DND-41 (cell line): Measurements from ENCODE around the gene LLPH.

Experiments used
- ATAC-seq: fragments of 200-7000 bp; cut with Tn5 transposase; 3 replicates; pipeline ENCODE4 v1.9.1; 2021; ENCODE audit warnings: low read depth; ENCODE audit not compliant: insufficient read depth
- DNase-seq: peaks from one replicate; pipeline ENCODE4 v3.0.0-alpha.2; 2020
- H2AFZ ChIP-seq: 2 replicates; pipeline ENCODE4 v1.6.0; 2012; ENCODE audit warnings: low read depth, low read length
- H3K27ac ChIP-seq: 2 replicates; pipeline ENCODE4 v1.5.1; 2012; ENCODE audit warnings: low read length, inconsistent platforms
- H3K27me3 ChIP-seq: fragments of 200-600 bp; sonication (generic); 2 replicates; pipeline ENCODE4 v1.6.0; 2012; ENCODE audit warnings: low read length, mild to moderate bottlenecking, inconsistent platforms; ENCODE audit not compliant: insufficient read depth, poor library complexity
- H3K36me3 ChIP-seq: 2 replicates; pipeline ENCODE4 v1.5.1; 2012; ENCODE audit warnings: low read length, inconsistent platforms; ENCODE audit not compliant: insufficient read depth
- H3K4me1 ChIP-seq: 2 replicates; pipeline ENCODE4 v1.5.1; 2012; ENCODE audit warnings: mild to moderate bottlenecking, low read length; ENCODE audit not compliant: insufficient read depth
- H3K4me2 ChIP-seq: 2 replicates; pipeline ENCODE4 v1.6.0; 2012; ENCODE audit warnings: mild to moderate bottlenecking, moderate library complexity, low read length, inconsistent platforms; ENCODE audit not compliant: insufficient read depth
- H3K4me3 ChIP-seq, 2 experiments: fragments of 200-600 bp in 1 of 2; shearing (Covaris generic) in 1 of 2; 2 replicates each; pipeline ENCODE4 v1.5.1; 2012 to 2016; ENCODE audit warnings: inconsistent platforms in 2 of 2, low read length in 2 of 2, mild to moderate bottlenecking in 2 of 2, low read depth in 1 of 2, moderate library complexity in 1 of 2
- H3K79me2 ChIP-seq: 2 replicates; pipeline ENCODE4 v1.6.0; 2012; ENCODE audit warnings: low read length, inconsistent platforms; ENCODE audit not compliant: insufficient read depth
- H3K9ac ChIP-seq: 2 replicates; pipeline ENCODE4 v1.6.0; 2012; ENCODE audit warnings: low read depth, mild to moderate bottlenecking, inconsistent platforms, low read length, moderate library complexity
- H3K9me3 ChIP-seq: 2 replicates; pipeline ENCODE4 v1.5.1; 2012; ENCODE audit warnings: low read length, moderate library complexity, mild to moderate bottlenecking, inconsistent platforms; ENCODE audit not compliant: insufficient read depth, severe bottlenecking
- H4K20me1 ChIP-seq: 2 replicates; pipeline ENCODE4 v1.6.0; 2012; ENCODE audit warnings: low read length; ENCODE audit not compliant: insufficient read depth
- EZH2 ChIP-seq: IDR thresholded peaks from 3 replicates; pipeline ENCODE4 v1.6.1; 2012; ENCODE audit warnings: borderline replicate concordance, low read depth, mild to moderate bottlenecking, moderate library complexity, low read length, inconsistent platforms; ENCODE audit not compliant: severe bottlenecking
- TF ChIP-seq, protein P1 (sequence below): IDR thresholded peaks from 2 replicates; pipeline ENCODE4 v1.5.1; 2012; ENCODE audit warnings: borderline replicate concordance, low read length, moderate library complexity, mild to moderate bottlenecking; ENCODE audit not compliant: poor library complexity, severe bottlenecking; ENCODE audit errors: extremely low read depth

LLPH gene

DNA sequence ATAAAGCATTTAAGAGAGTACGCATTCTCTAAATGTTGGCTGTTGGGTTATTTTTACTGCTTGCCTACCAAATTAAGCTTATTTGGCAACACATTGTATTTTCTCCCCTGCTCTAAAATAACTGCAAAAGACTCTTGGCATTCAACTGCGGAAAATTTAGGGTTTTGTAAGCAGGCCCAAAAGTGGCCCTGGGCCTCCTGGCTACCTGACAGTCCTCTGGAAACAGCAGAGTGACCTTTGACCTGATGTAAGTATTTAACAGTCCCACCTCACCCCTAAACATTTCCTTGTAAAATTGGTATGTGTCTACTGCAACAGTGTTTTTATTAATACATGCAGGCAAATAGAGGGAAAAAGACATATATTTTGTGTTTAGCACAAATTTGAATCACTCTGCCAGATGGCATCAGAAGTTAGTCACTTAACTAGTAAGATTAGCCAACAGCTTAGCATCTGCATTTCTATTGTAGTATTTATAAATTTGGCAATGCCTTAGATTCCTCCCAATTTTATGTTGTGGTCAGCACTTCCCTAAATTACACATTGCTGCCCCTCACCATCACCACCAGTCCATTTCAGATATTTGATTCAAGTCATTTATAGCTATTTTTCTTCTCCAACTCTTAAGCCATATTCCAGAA lies 11.2 kb downstream of the LLPH start:
- H3K4me2 ChIP-seq: no peak overlapping the region
- ATAC-seq: no peak
- H2AFZ ChIP-seq: no peak overlapping the region
- DNase-seq: no peak
- TF ChIP-seq, protein P1, sequence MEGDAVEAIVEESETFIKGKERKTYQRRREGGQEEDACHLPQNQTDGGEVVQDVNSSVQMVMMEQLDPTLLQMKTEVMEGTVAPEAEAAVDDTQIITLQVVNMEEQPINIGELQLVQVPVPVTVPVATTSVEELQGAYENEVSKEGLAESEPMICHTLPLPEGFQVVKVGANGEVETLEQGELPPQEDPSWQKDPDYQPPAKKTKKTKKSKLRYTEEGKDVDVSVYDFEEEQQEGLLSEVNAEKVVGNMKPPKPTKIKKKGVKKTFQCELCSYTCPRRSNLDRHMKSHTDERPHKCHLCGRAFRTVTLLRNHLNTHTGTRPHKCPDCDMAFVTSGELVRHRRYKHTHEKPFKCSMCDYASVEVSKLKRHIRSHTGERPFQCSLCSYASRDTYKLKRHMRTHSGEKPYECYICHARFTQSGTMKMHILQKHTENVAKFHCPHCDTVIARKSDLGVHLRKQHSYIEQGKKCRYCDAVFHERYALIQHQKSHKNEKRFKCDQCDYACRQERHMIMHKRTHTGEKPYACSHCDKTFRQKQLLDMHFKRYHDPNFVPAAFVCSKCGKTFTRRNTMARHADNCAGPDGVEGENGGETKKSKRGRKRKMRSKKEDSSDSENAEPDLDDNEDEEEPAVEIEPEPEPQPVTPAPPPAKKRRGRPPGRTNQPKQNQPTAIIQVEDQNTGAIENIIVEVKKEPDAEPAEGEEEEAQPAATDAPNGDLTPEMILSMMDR: no peak
- H3K79me2 ChIP-seq: no peaks in the 10 kb centered on the region
- H4K20me1 ChIP-seq: peaks cover 3% of the 10 kb centered on the region; the same call in 1 of the 2 replicates
- no peak overlapping the region for H3K4me3 ChIP-seq
- no peak overlapping the region for H3K9ac ChIP-seq
- no peak overlapping the region for H3K27ac ChIP-seq
- no peaks in the 10 kb centered on the region for H3K4me1 ChIP-seq
- H3K27me3 ChIP-seq: no peaks in the 10 kb centered on the region
- peaks cover 27% of the 10 kb centered on the region for H3K36me3 ChIP-seq
- no peaks in the 10 kb centered on the region for H3K9me3 ChIP-seq

DNA sequence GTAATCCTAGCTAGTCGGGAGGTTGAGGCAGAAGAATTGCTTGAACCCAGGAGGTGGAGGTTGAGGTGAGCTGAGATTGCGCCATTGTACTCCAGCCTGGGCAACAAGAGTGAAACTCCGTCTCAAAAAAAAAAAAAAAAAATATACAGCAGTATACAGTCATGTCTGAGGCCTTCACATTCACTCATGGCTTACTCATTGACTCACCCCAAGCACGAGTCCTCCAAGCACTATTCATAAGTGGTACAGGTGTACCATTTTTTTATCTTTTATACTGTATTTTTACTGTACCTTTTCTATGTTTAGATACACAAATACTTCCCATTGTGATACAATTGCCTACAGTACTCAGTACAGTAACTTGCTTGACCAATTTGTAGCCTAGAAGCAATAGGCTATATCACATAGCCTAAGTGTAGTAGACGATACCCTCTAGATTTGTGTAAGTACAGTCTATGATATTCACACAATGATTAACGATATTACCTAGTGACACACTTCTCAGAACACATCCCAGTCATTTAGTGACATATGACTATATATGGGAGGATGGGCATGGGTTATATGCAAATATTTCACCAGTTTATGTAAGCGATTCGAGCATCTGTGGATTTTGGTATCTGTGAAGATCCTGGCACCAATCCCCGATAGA lies 12.2 kb downstream of the LLPH start:
- no peaks in the 10 kb centered on the region; the same call in 1 of the 2 replicates for H4K20me1 ChIP-seq
- TF ChIP-seq, protein P1: no peak
- no peak for TF ChIP-seq EZH2
- H3K36me3 ChIP-seq: peaks cover 17% of the 10 kb centered on the region; the same call in 1 of the 2 replicates
- no peaks in the 10 kb centered on the region for H3K27me3 ChIP-seq
- no peak overlapping the region for H3K27ac ChIP-seq
- no peak overlapping the region for H3K4me2 ChIP-seq
- DNase-seq (no peak), ATAC-seq (no peak)
- H3K9ac ChIP-seq: no peak overlapping the region
- no peaks in the 10 kb centered on the region for H3K79me2 ChIP-seq
- no peaks in the 10 kb centered on the region for H3K9me3 ChIP-seq
- no peak overlapping the region for H2AFZ ChIP-seq
- H3K4me1 ChIP-seq: no peaks in the 10 kb centered on the region
- no peak overlapping the region for H3K4me3 ChIP-seq

DNA sequence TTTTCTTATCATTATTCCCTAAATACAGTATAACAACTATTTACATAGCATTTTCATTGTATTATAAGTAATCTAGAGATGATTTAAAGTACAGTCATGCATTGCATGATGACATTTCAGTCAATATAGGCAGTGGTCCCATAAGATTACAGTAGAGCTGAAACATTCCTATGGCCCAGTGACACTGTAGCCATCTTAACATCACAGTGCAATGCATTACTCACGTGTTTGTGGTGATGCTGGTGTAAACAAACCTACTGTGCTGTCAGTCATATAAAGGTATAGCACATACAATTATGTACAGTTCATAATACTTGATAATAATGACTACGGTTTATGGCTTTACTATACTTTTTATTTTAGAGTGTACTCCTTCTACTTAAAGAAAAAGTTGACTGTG lies 13.3 kb downstream of the LLPH start:
- H3K27me3 ChIP-seq: no peaks in the 10 kb centered on the region
- no peaks in the 10 kb centered on the region for H3K79me2 ChIP-seq
- no peaks in the 10 kb centered on the region; the same call in 1 of the 2 replicates for H4K20me1 ChIP-seq
- no peak overlapping the region for H3K4me3 ChIP-seq
- no peak overlapping the region for H3K9ac ChIP-seq
- H3K9me3 ChIP-seq: no peaks in the 10 kb centered on the region
- ATAC-seq (no peak), DNase-seq (no peak)
- H3K36me3 ChIP-seq: peaks cover 7% of the 10 kb centered on the region; the same call in 1 of the 2 replicates
- H3K4me2 ChIP-seq: no peak overlapping the region
- H2AFZ ChIP-seq: no peak overlapping the region
- no peak overlapping the region for H3K27ac ChIP-seq
- H3K4me1 ChIP-seq: no peaks in the 10 kb centered on the region
- TF ChIP-seq, protein P1: no peak
- TF ChIP-seq EZH2: no peak
